Measurements from ENCODE around the gene RAB34. TPM values are rescaled to one million over a fixed set of nuclear protein-coding genes. Genes with fewer than 3 reads are reported as not detected.

Gene RAB34
- total RNA-seq, 1 experiment from 2014 or later = 93.4 TPM

DNA sequence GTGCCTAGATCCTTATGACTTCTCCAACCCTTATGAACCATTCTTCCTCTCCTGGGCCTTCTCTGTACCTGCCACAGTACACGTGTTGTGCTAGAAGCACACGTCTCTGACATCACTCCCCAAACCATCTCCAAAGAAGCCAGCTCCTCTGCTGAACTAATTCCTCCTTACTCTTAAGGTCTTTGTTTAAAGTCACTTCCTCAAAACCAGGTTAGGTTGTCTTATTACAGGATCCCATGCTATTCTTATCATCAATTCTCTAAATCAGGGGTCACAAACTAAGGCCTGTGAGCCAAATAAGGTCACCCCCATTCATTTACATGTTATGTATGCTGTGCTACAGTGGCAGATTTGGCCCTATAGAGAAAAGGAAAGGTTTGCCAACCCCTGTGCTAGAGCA lies 51.7 kb downstream of the RAB34 start:
- in situ Hi-C loops (cut with HindIII; ENCODE audit: low pct_unique_long_range_greater_than_20kb, low sequenced_read_pairs) = no loop called here
- no peak for DNase-seq (ENCODE audit: low read depth, low spot score)

Small RNA genes lying within 50 kb of the gene (small RNA-seq; reads per million reads assigned to genes)
- 0 reads per million in 2 experiments for gene SNORD42A
- 0 to 0.02 reads per million in 2 experiments for gene SNORD42B
- 0 reads per million in 2 experiments for gene SNORD4A
- gene SNORD4B = 0 reads per million in 2 experiments

Other genes starting within 250 kb of the RAB34 start
- gene SLC13A2, start 244.2 kb downstream of the RAB34 start, total RNA-seq (2014; rRNA removed; shearing (Covaris generic)) = not detected in 2 replicates
- gene FOXN1, start 211.5 kb downstream of the RAB34 start, total RNA-seq (2014; rRNA removed; shearing (Covaris generic)) = not detected in 2 replicates
- 38.8 and 45.0 TPM in 2 replicates for gene UNC119, start 165.2 kb downstream of the RAB34 start, total RNA-seq (2014; rRNA removed; shearing (Covaris generic))
- gene PIGS, start 146.3 kb downstream of the RAB34 start, total RNA-seq (2014; rRNA removed; shearing (Covaris generic)) = 45.4 and 46.6 TPM in 2 replicates
- 22.5 and 24.2 TPM in 2 replicates for gene ALDOC, start 141.0 kb downstream of the RAB34 start, total RNA-seq (2014; rRNA removed; shearing (Covaris generic))
- gene SPAG5, start 118.8 kb downstream of the RAB34 start, total RNA-seq (2014; rRNA removed; shearing (Covaris generic)) = 33.5 and 44.0 TPM in 2 replicates
- 3.4 and 4.8 TPM in 2 replicates for gene RSKR, start 103.7 kb downstream of the RAB34 start, total RNA-seq (2014; rRNA removed; shearing (Covaris generic))
- gene BLTP2, start 72.7 kb downstream of the RAB34 start, total RNA-seq (2014; rRNA removed; shearing (Covaris generic)) = 146 and 160 TPM in 2 replicates
- 61.3 and 66.1 TPM in 2 replicates for gene SDF2, start 56.0 kb downstream of the RAB34 start, total RNA-seq (2014; rRNA removed; shearing (Covaris generic))
- gene SUPT6H, start 55.7 kb downstream of the RAB34 start, total RNA-seq (2014; rRNA removed; shearing (Covaris generic)) = 38.6 and 47.1 TPM in 2 replicates
- gene PROCA1, start 6.0 kb downstream of the RAB34 start, total RNA-seq (2014; rRNA removed; shearing (Covaris generic)) = 0.16 TPM in 1 of 2 replicates, not detected in the other
- 965 and 1,109 TPM in 2 replicates for gene RPL23A, start 2.1 kb upstream of the RAB34 start, total RNA-seq (2014; rRNA removed; shearing (Covaris generic))
- gene TLCD1, start 8.4 kb upstream of the RAB34 start, total RNA-seq (2014; rRNA removed; shearing (Covaris generic)) = 12.0 and 17.3 TPM in 2 replicates
- gene NEK8, start 10.9 kb upstream of the RAB34 start, total RNA-seq (2014; rRNA removed; shearing (Covaris generic)) = 1.8 and 2.1 TPM in 2 replicates
- 72.8 and 76.2 TPM in 2 replicates for gene TRAF4, start 26.1 kb upstream of the RAB34 start, total RNA-seq (2014; rRNA removed; shearing (Covaris generic))
- gene FAM222B, start 124.9 kb upstream of the RAB34 start, total RNA-seq (2014; rRNA removed; shearing (Covaris generic)) = 11.3 and 14.7 TPM in 2 replicates
- gene ERAL1, start 137.1 kb upstream of the RAB34 start, total RNA-seq (2014; rRNA removed; shearing (Covaris generic)) = 23.8 and 35.7 TPM in 2 replicates
- 12.6 and 12.8 TPM in 2 replicates for gene FLOT2, start 179.9 kb upstream of the RAB34 start, total RNA-seq (2014; rRNA removed; shearing (Covaris generic))
- 21.8 and 23.8 TPM in 2 replicates for gene DHRS13, start 185.2 kb upstream of the RAB34 start, total RNA-seq (2014; rRNA removed; shearing (Covaris generic))
- gene PHF12, start 233.7 kb upstream of the RAB34 start, total RNA-seq (2014; rRNA removed; shearing (Covaris generic)) = 9.5 and 12.7 TPM in 2 replicates